ENCODE data around the gene TMCC1. TPM values are rescaled to one million over a fixed set of nuclear protein-coding genes. Genes with fewer than 3 reads are reported as not detected.
"Not testable (repeated sequence)": the region's sequence is repeated elsewhere in the genome, so short reads cannot be mapped to it uniquely, and the experiment has no call there.

TMCC1 gene
- total RNA-seq, 1 donor from 2014 or later = 16.7 TPM

DNA sequence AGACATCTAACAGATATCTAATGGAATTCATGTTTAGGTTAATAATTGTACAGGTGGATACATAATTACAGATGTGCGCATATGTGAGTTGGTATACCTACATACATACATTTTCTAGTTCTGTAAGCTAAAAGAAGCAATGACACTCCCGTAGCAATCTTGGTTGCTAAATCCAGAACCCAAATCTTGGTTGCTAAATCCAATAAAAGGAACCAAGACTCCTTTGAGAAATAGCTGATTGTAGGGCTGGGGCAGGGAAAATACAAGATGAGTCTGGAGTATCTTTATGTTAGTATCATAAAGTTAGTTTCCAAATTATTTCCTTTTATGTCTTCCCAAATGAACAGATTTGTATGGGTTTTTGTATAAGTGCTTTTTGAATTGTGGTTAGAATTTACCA, 135.2 kb downstream of the TMCC1 start:
- intact Hi-C loops (cut with DNase I) = no loop called here
- Histone ChIP-seq H3K36me3 (no peaks in the 10 kb centered on the region), H3K4me3 (no peak overlapping the region), H3K27me3 (no peaks in the 10 kb centered on the region), H3K4me1 (no peaks in the 10 kb centered on the region), H3K27ac (no peak overlapping the region), H3K9me3 (no peaks in the 10 kb centered on the region)
- TF ChIP-seq POLR2AphosphoS5 (IDR thresholded peaks at IDR 0.05; ENCODE audit: insufficient read depth in 1 of 2, low read depth in 1 of 2) = no peak
- TF ChIP-seq, protein P1, sequence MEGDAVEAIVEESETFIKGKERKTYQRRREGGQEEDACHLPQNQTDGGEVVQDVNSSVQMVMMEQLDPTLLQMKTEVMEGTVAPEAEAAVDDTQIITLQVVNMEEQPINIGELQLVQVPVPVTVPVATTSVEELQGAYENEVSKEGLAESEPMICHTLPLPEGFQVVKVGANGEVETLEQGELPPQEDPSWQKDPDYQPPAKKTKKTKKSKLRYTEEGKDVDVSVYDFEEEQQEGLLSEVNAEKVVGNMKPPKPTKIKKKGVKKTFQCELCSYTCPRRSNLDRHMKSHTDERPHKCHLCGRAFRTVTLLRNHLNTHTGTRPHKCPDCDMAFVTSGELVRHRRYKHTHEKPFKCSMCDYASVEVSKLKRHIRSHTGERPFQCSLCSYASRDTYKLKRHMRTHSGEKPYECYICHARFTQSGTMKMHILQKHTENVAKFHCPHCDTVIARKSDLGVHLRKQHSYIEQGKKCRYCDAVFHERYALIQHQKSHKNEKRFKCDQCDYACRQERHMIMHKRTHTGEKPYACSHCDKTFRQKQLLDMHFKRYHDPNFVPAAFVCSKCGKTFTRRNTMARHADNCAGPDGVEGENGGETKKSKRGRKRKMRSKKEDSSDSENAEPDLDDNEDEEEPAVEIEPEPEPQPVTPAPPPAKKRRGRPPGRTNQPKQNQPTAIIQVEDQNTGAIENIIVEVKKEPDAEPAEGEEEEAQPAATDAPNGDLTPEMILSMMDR (IDR thresholded peaks at IDR 0.05) = no peak
- no peak for TF ChIP-seq POLR2A (IDR thresholded peaks at IDR 0.05)
- no peak for DNase-seq (ENCODE audit: extremely low spot score in 2 of 2)

DNA sequence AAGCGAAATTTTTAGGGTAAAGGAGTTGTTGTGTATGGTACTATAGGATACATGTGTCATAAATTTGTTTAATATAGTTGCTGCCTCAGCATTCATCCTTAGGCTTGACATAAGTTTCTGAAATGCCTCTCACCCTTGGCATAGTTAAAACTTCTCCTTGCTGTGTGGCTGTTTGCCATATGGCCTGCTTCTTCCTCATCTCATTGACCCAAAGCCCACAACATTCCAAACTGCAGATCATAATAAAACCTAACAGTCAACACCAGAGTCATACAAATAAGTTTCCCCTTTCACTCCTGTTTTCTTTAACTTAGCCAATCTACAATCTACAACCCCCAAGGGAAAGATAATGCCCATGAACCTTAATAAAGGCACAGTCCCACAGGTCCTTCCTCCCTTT, 136.6 kb downstream of the TMCC1 start:
- DNase-seq (ENCODE audit: extremely low spot score in 2 of 2) = no peak
- Histone ChIP-seq H3K36me3 (no peaks in the 10 kb centered on the region), H3K4me1 (no peaks in the 10 kb centered on the region), H3K27ac (no peak overlapping the region), H3K4me3 (no peak overlapping the region), H3K9me3 (no peaks in the 10 kb centered on the region), H3K27me3 (no peaks in the 10 kb centered on the region)
- intact Hi-C loops (cut with DNase I) = no loop called here
- TF ChIP-seq POLR2A (IDR thresholded peaks at IDR 0.05) = no peak

DNA sequence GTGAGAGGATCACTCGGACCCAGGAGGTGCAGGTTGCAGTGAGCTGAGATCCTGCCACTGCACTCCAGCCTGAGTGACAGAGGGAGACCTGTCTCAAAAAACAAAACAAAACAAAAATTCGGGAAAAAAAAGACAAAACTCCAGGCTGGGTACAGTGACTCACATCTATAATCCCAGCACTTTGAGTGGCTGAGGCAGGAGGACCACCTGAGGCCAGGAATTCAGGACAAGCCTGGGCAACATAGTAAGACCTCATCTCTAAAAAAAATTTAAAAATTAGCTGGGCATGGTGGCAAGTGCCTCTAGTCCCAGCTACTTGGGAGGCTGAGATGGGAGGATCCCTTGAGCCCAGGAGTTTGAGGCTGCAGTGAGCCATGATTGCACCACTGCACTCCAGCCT, 142.4 kb downstream of the TMCC1 start:
- H3K27ac ChIP-seq; H3K36me3 ChIP-seq; H3K27me3 ChIP-seq; intact Hi-C loops (cut with DNase I); H3K4me1 ChIP-seq; H3K4me3 ChIP-seq; DNase-seq (ENCODE audit: extremely low spot score in 2 of 2); H3K9me3 ChIP-seq: not testable (repeated sequence)

DNA sequence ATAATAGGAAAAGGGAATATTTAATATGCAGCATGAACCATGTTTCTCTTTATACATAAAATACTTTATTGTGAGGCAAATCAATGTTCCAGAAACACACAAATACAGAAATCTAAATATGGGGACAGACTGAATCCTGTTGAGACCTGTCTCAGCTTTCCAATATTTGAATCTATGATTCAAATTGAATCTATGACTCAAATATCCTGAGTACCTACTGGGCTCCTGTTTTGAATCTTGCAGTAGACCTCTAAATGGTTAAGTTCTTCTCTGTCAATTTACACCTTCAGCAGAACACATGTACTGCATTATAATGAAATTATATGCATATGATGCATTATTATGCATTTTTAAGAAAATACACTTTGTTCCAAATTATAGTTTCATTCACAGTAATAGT, 143.8 kb downstream of the TMCC1 start:
- Histone ChIP-seq H3K27me3 (no peaks in the 10 kb centered on the region), H3K9me3 (no peaks in the 10 kb centered on the region), H3K4me3 (no peak overlapping the region), H3K4me1 (no peaks in the 10 kb centered on the region), H3K36me3 (no peaks in the 10 kb centered on the region), H3K27ac (no peak overlapping the region)
- intact Hi-C loops (cut with DNase I) = no loop called here
- no peak for TF ChIP-seq POLR2A (IDR thresholded peaks at IDR 0.05)
- TF ChIP-seq, protein P1 (IDR thresholded peaks at IDR 0.05) = no peak
- TF ChIP-seq POLR2AphosphoS5 (IDR thresholded peaks at IDR 0.05; ENCODE audit: insufficient read depth in 1 of 2, low read depth in 1 of 2) = no peak
- DNase-seq (ENCODE audit: extremely low spot score in 2 of 2) = no peak

DNA sequence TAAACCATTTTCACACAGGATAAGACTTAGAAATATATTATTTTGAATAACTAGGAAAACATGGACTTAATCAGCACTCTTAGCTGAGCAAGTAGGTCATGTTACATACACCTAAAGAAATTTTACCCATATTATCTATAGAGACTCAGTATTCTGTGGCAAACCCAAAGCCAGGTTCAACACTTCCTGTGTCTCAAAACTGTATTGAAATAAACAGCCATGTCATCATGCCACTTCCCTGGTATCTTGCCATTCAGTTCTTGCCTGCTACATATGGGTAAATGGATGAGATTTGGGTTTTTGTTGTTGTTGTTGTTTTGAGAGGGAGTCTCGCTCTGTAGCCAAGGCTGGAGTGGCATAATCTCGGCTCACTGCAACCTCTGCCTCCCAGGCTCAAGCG, 145.5 kb downstream of the TMCC1 start:
- TF ChIP-seq, protein P1 (IDR thresholded peaks at IDR 0.05) = no peak
- TF ChIP-seq POLR2AphosphoS5 (IDR thresholded peaks at IDR 0.05; ENCODE audit: insufficient read depth in 1 of 2, low read depth in 1 of 2) (no peak), POLR2A (IDR thresholded peaks at IDR 0.05) (no peak)
- no peak overlapping the region for H3K4me3 ChIP-seq
- no peaks in the 10 kb centered on the region for H3K9me3 ChIP-seq
- H3K36me3 ChIP-seq = no peaks in the 10 kb centered on the region
- no peaks in the 10 kb centered on the region for H3K4me1 ChIP-seq
- intact Hi-C loops (cut with DNase I) = no loop called here
- DNase-seq (ENCODE audit: extremely low spot score in 2 of 2) = no peak
- H3K27ac ChIP-seq = no peak overlapping the region
- no peaks in the 10 kb centered on the region for H3K27me3 ChIP-seq

DNA sequence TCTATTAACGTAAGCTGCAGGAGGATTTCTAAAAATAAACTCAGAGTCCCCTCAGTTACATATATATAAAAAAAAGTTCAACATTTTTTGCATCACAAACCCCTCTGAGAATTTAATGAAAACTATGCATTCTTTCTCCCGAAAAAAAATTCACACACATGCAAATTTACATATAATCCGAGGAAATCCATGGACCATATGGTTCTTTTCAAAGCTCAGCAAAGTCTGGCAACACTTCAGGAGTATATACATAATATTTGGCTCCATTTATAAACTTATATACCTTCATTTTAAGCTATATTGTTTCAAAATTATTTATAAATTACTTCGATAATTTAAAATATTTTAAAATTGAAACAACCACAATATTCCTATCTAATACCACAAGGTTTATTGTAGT, 146.4 kb downstream of the TMCC1 start:
- Histone ChIP-seq H3K36me3 (no peaks in the 10 kb centered on the region), H3K4me1 (no peaks in the 10 kb centered on the region), H3K4me3 (no peak overlapping the region), H3K27ac (no peak overlapping the region), H3K9me3 (no peaks in the 10 kb centered on the region), H3K27me3 (no peaks in the 10 kb centered on the region)
- intact Hi-C loops (cut with DNase I) = no loop called here
- no peak for DNase-seq (ENCODE audit: extremely low spot score in 2 of 2)
- TF ChIP-seq POLR2A (IDR thresholded peaks at IDR 0.05) (no peak), POLR2AphosphoS5 (IDR thresholded peaks at IDR 0.05; ENCODE audit: insufficient read depth in 1 of 2, low read depth in 1 of 2) (no peak)
- TF ChIP-seq, protein P1 (IDR thresholded peaks at IDR 0.05) = no peak
